ENCODE results near the gene C8G. TPM values are rescaled to one million over a fixed set of nuclear protein-coding genes. Genes with fewer than 3 reads are reported as not detected.
A peak's percentile ranks its signal among the peaks of the same experiment; 100 is the strongest.

Gene C8G
- total and polyA plus RNA-seq, 9 of the 15 experiments (the other 6 are each of a cell fraction or from before 2014, with no cell fraction given) = 0.35 to 5.9 (median 2.7) TPM; not detected in 2

DNA sequence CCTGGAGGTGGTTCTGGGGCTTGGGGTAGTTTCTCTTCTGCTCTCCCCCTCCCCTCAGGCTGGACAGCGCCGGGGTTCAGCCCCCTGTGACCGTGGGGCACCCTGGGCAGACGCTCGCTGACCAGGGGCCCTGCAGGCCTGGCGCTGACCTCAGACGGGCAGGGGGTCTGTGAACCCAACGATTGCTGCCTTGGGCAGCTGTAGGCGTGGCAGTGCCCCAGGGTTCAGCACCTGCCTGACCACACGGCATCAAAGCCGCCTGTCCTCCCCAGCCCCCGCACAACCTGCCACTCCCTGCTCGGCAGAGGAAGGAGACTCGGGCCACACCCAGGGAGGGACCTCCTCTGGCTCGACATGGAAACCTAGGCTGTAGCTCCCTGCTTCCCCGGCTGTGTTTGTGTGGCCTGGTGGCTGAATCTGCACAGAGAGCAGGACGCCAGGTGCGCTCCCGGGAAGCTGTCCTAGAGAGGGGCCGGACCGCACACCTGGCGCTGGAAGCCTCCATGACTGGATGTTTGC lies 19.2 kb downstream of the C8G start (continued):
- TF ChIP-seq, protein P1, sequence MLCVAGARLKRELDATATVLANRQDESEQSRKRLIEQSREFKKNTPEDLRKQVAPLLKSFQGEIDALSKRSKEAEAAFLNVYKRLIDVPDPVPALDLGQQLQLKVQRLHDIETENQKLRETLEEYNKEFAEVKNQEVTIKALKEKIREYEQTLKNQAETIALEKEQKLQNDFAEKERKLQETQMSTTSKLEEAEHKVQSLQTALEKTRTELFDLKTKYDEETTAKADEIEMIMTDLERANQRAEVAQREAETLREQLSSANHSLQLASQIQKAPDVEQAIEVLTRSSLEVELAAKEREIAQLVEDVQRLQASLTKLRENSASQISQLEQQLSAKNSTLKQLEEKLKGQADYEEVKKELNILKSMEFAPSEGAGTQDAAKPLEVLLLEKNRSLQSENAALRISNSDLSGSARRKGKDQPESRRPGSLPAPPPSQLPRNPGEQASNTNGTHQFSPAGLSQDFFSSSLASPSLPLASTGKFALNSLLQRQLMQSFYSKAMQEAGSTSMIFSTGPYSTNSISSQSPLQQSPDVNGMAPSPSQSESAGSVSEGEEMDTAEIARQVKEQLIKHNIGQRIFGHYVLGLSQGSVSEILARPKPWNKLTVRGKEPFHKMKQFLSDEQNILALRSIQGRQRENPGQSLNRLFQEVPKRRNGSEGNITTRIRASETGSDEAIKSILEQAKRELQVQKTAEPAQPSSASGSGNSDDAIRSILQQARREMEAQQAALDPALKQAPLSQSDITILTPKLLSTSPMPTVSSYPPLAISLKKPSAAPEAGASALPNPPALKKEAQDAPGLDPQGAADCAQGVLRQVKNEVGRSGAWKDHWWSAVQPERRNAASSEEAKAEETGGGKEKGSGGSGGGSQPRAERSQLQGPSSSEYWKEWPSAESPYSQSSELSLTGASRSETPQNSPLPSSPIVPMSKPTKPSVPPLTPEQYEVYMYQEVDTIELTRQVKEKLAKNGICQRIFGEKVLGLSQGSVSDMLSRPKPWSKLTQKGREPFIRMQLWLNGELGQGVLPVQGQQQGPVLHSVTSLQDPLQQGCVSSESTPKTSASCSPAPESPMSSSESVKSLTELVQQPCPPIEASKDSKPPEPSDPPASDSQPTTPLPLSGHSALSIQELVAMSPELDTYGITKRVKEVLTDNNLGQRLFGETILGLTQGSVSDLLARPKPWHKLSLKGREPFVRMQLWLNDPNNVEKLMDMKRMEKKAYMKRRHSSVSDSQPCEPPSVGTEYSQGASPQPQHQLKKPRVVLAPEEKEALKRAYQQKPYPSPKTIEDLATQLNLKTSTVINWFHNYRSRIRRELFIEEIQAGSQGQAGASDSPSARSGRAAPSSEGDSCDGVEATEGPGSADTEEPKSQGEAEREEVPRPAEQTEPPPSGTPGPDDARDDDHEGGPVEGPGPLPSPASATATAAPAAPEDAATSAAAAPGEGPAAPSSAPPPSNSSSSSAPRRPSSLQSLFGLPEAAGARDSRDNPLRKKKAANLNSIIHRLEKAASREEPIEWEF (CRISPR knock-in tag; IDR thresholded peaks at IDR 0.05) = no peak
- TF ChIP-seq, protein P2, sequence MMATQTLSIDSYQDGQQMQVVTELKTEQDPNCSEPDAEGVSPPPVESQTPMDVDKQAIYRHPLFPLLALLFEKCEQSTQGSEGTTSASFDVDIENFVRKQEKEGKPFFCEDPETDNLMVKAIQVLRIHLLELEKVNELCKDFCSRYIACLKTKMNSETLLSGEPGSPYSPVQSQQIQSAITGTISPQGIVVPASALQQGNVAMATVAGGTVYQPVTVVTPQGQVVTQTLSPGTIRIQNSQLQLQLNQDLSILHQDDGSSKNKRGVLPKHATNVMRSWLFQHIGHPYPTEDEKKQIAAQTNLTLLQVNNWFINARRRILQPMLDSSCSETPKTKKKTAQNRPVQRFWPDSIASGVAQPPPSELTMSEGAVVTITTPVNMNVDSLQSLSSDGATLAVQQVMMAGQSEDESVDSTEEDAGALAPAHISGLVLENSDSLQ (IDR thresholded peaks at IDR 0.05) = peak; percentile 83
- TF ChIP-seq, protein P3, sequence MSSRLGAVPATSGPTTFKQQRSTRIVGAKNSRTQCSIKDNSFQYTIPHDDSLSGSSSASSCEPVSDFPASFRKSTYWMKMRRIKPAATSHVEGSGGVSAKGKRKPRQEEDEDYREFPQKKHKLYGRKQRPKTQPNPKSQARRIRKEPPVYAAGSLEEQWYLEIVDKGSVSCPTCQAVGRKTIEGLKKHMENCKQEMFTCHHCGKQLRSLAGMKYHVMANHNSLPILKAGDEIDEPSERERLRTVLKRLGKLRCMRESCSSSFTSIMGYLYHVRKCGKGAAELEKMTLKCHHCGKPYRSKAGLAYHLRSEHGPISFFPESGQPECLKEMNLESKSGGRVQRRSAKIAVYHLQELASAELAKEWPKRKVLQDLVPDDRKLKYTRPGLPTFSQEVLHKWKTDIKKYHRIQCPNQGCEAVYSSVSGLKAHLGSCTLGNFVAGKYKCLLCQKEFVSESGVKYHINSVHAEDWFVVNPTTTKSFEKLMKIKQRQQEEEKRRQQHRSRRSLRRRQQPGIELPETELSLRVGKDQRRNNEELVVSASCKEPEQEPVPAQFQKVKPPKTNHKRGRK (tag; IDR thresholded peaks at IDR 0.05) = no peak
- no peak for TF ChIP-seq CHCHD3 (CRISPR knock-in tag; IDR thresholded peaks at IDR 0.05)
- 0 out of 2 replicates have a peak, but pooled peaks have one; percentile 11 for TF ChIP-seq L3MBTL2 (IDR thresholded peaks at IDR 0.05)
- no peak for TF ChIP-seq NONO (IDR thresholded peaks at IDR 0.05; ENCODE audit: low read depth in 2 of 2, low read length in 1 of 2)
- no peak for TF ChIP-seq FOXK1 (CRISPR knock-in tag; IDR thresholded peaks at IDR 0.05; ENCODE audit: borderline replicate concordance)
- no peak for TF ChIP-seq GTF2E2 (tag; IDR thresholded peaks at IDR 0.05)
- TF ChIP-seq SRF (CRISPR knock-in tag; IDR thresholded peaks at IDR 0.05) = peak in 1 of 2 experiments; percentile 66; a peak in 1 of 4 replicates
- TF ChIP-seq, protein P4, sequence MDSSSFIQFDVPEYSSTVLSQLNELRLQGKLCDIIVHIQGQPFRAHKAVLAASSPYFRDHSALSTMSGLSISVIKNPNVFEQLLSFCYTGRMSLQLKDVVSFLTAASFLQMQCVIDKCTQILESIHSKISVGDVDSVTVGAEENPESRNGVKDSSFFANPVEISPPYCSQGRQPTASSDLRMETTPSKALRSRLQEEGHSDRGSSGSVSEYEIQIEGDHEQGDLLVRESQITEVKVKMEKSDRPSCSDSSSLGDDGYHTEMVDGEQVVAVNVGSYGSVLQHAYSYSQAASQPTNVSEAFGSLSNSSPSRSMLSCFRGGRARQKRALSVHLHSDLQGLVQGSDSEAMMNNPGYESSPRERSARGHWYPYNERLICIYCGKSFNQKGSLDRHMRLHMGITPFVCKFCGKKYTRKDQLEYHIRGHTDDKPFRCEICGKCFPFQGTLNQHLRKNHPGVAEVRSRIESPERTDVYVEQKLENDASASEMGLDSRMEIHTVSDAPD (CRISPR knock-in tag; IDR thresholded peaks at IDR 0.05) = no peak
- no peak for TF ChIP-seq ZKSCAN1 (IDR thresholded peaks at IDR 0.05; ENCODE audit: low read depth, low read length)
